Activated T-helper 17 cell treated with anti-CD3 and anti-CD28 coated beads, Interleukin-2, amount 50 U/mL, for 72 hours (primary cell): ENCODE measurements around the gene PDSS2. TPM values are rescaled to one million over a fixed set of nuclear protein-coding genes. Genes with fewer than 3 reads are reported as not detected.

Source experiments
- ATAC-seq: fragments of 150-1000 bp; cut with Tn5 transposase; replicated peaks from 2 replicates; pipeline ENCODE4 v1.10.0; 2021; ENCODE audit warnings: mild to moderate bottlenecking, moderate library complexity
- H3K27ac Mint-ChIP-seq: one replicate; pipeline ENCODE4 v1.8.0; 2022; ENCODE audit warnings: mixed read lengths
- H3K27me3 Mint-ChIP-seq: one replicate; pipeline ENCODE4 v1.8.0; 2022; ENCODE audit warnings: mixed read lengths
- H3K36me3 Mint-ChIP-seq: one replicate; pipeline ENCODE4 v1.8.0; 2022; ENCODE audit warnings: low read depth, mild to moderate bottlenecking, mixed read lengths
- H3K4me1 Mint-ChIP-seq: one replicate; pipeline ENCODE4 v1.8.0; 2022; ENCODE audit warnings: mixed read lengths
- H3K4me3 Mint-ChIP-seq: one replicate; pipeline ENCODE4 v1.8.0; 2022; ENCODE audit warnings: mild to moderate bottlenecking, mixed read lengths
- H3K9me3 Mint-ChIP-seq: one replicate; pipeline ENCODE4 v1.8.0; 2022; ENCODE audit warnings: mixed read lengths
- total RNA-seq, 2 donors: library from RNA; stranded (reverse); gene quantifications; one replicate each; pipeline ENCODE4 v1.2.3, GENCODE V29; 2022

The PDSS2 gene, protein sequence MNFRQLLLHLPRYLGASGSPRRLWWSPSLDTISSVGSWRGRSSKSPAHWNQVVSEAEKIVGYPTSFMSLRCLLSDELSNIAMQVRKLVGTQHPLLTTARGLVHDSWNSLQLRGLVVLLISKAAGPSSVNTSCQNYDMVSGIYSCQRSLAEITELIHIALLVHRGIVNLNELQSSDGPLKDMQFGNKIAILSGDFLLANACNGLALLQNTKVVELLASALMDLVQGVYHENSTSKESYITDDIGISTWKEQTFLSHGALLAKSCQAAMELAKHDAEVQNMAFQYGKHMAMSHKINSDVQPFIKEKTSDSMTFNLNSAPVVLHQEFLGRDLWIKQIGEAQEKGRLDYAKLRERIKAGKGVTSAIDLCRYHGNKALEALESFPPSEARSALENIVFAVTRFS
- 10 to 100 TPM; 10.4 to 13.6 TPM for total RNA-seq

DNA sequence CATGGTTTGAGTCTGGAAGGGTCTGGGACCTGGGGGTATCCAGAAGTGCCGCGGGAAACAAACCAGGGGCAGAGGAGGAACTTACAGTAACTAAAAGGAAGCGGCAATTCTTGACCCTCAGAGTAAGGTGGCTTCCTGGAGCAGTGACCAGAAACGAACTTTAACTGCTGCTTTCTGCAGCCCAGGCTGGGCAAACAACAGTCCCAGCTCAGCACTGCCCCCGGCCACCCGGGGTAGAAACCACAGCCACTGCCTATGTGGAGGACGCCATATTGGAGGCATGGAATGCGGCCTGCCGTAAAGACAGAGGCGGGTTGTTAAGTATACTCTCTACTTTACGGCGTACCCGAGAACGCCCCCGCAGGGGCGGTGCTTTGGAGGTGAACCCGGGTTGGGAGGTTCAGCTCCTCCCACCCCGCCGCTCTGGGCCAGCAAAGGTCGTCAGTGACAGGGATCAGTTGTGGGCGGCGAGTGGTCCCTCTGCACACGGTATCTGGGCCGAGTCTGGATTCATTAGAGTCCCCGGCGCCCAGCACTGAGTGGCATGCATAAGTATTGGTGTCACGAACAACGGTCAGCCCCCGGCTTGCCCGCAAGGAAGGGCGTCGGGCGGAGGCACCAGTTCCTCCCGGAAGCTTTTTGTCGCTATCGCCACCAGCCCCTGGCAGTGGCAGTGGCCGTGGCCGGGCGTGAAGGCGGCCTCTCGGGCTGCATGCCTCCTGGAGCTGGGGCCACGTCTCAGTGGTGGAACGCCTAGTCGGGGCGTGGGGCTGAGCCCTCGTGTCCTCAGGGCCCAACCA lies at the start of gene PDSS2:
PDSS2 (minus strand) TSS at position 282 of the 800 bp plus-strand sequence; CDS start at position 3, 279 bp downstream.
- Mint-ChIP-seq H3K27me3 (no peaks in the 10 kb centered on the region), H3K9me3 (no peaks in the 10 kb centered on the region), H3K4me3 (peak within 1 kb of the TSS; percentile 99), H3K36me3 (no peaks in the 10 kb centered on the region), H3K4me1 (peaks cover 7% of the 10 kb centered on the region), H3K27ac (peak within 1 kb of the TSS; percentile 98)
- peak; percentile 97 for ATAC-seq

DNA sequence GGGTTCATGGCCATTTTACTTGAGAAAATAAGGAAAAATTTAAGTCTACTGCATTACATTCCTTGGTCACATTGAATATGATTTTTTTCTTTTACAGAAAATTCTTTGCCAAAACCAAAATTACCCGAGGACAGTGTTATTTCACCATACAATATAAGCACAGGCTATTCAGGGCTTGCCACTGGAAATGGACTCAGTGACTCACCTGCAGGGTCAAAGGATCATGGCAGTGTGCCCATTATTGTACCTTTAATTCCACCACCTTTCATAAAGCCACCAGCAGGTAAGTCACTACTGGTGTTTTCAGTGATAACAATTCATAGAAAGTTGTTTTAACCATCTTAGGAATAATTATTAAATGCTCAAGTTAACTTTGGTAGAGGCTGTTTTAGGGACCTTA lies 46.8 kb upstream of the PDSS2 start:
- H3K4me1 Mint-ChIP-seq = no peaks in the 10 kb centered on the region
- no peaks in the 10 kb centered on the region for H3K36me3 Mint-ChIP-seq
- no peaks in the 10 kb centered on the region for H3K9me3 Mint-ChIP-seq
- no peak for ATAC-seq
- no peak overlapping the region for H3K27ac Mint-ChIP-seq
- H3K4me3 Mint-ChIP-seq = no peak overlapping the region
- peaks cover 24% of the 10 kb centered on the region for H3K27me3 Mint-ChIP-seq

DNA sequence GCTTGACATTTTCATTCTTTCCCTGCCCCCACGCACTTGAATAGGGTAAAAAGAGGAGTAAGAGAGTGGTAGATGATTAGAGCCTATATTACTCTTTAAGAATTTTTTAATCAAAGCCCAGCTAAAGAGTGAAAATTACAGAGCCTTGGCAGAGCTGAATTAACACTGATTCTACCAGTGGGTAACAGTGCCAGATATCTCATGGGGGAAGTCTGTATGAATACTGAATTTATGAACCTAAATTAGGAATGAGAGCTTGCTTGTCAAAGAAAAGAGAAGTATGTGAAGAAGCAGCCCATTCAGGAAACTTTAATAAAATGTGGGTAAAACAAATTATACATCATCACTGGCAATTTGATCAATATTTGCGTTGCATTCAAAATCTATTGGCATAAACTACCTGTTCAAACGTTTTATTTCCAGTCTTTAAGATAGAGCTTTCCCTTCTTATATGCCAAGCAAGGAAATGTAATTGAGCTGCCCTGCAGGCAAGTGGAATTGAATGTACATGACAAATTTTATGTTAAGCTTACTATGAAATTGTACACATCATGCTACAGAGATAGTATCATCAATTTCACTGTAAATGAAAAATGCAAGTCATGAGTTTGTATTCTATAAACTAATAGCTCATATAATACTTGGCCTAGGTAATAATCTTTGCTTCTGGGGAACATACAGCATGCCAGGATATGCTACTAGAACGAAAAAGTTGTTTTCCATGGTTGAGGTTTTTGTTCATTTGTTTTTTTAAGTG lies 45.1 kb upstream of the PDSS2 start:
- Mint-ChIP-seq H3K36me3 (no peaks in the 10 kb centered on the region), H3K27ac (no peak overlapping the region), H3K4me1 (no peaks in the 10 kb centered on the region), H3K27me3 (peaks cover 24% of the 10 kb centered on the region), H3K4me3 (no peak overlapping the region), H3K9me3 (no peaks in the 10 kb centered on the region)
- no peak for ATAC-seq

DNA sequence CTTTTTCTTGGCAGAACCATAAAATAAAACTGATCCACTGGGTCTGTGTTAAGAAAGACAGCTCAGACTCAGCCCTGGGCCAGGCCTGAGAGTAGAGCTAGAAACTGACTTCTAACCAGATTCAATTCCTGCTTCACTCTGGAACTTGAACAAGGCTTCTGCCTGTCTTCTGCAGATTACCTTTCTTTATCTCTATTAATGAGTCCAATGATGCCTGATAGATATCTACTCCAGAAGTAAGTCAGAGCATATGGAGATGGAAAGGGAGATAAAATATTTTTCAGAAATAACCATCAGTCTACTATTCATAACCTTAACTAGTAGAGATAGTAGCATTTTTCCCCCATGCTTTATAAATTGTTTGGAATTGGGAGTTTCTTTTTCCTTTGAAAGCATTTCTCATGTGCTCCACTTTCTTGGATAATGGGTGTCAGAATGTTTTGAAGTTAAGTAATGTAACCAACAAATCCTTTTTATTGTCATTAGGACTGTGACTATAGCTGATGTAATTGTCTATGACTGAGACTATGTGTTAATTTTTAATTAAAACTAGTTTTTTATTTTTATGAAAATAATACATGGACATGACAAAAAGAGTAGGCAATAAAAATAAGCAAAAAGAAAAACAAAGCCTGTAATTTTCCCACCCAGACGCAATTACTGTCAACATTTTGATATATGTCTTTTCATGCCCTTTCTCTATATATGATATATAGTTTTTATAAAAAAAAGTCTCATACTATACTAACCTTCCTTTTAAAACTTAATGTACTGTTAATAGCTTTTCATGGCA lies 37.7 kb upstream of the PDSS2 start:
- H3K27me3 Mint-ChIP-seq = peaks cover 18% of the 10 kb centered on the region
- no peak overlapping the region for H3K4me3 Mint-ChIP-seq

DNA sequence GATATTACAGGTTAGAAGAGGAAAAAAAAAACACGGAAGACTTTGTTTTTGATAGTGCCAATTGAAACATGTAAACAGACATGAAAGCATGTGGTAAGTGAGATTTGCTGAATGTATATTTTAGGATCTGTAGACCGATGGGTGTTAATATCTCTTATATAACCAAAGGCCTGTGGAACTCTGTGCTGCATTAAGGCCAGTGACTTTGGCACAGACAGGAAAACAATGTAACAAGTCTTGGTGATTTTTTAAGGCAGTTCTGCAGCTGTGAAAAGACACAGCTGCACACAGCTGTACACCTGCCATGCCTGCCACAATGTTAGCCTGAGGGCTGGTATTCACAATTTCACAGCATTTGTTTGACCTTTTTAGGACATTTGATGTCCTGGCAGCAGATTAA lies 36.6 kb upstream of the PDSS2 start:
- no peak for ATAC-seq
- Mint-ChIP-seq H3K4me3 (no peak overlapping the region), H3K9me3 (no peaks in the 10 kb centered on the region)

More for the DNA sequence above, 37.7 kb upstream of the PDSS2 start:
- Mint-ChIP-seq H3K36me3 (no peaks in the 10 kb centered on the region), H3K27ac (no peak overlapping the region), H3K9me3 (no peaks in the 10 kb centered on the region), H3K4me1 (no peaks in the 10 kb centered on the region)
- ATAC-seq = no peak

DNA sequence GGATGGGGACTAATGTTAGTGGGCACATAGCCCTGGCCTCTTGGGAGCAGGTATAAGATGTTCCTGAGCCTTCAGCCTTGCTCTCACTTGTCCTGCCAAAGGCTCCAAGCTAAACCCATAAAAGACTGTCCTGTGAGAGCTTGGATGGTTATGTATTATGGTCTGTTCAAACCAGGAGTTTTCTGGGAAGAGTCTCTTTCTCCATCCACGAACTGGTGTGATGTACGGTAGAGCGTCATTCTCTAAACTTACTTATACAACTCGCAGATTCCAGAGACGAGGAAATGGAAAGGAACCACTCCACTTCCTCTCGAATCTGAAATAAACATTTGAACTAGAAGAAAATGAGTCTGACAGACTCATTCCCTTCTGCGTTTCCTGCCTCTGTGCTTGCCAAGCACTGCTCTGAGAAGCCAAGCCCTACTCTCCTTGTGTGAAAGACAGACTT lies 35.9 kb upstream of the PDSS2 start:
- H3K4me1 Mint-ChIP-seq = peaks cover 5% of the 10 kb centered on the region
- no peak for ATAC-seq

More for the DNA sequence above, 36.6 kb upstream of the PDSS2 start:
- peaks cover 10% of the 10 kb centered on the region for H3K27me3 Mint-ChIP-seq
- peaks cover 5% of the 10 kb centered on the region for H3K4me1 Mint-ChIP-seq
- no peaks in the 10 kb centered on the region for H3K36me3 Mint-ChIP-seq
- H3K27ac Mint-ChIP-seq = no peak overlapping the region

GRCh38 chr6:107493158-107494057 lies 34.0 kb upstream of the PDSS2 start:
- ATAC-seq = no peak

More for the DNA sequence above, 35.9 kb upstream of the PDSS2 start:
- no peak overlapping the region for H3K27ac Mint-ChIP-seq
- H3K36me3 Mint-ChIP-seq = no peaks in the 10 kb centered on the region
- no peak overlapping the region for H3K4me3 Mint-ChIP-seq
- H3K9me3 Mint-ChIP-seq = no peaks in the 10 kb centered on the region
- H3K27me3 Mint-ChIP-seq = peaks cover 14% of the 10 kb centered on the region

GRCh38 chr6:107491760-107492660 lies 32.6 kb upstream of the PDSS2 start:
- ATAC-seq = no peak
- H3K4me1 Mint-ChIP-seq = peaks cover 11% of the 10 kb centered on the region
- H3K27me3 Mint-ChIP-seq = peaks cover 29% of the 10 kb centered on the region
- peaks cover 6% of the 10 kb centered on the region for H3K36me3 Mint-ChIP-seq
- H3K27ac Mint-ChIP-seq = no peak overlapping the region
- H3K4me3 Mint-ChIP-seq = peak overlapping the region; percentile 77
- no peaks in the 10 kb centered on the region for H3K9me3 Mint-ChIP-seq

More at GRCh38 chr6:107493158-107494057, 34.0 kb upstream of the PDSS2 start:
- Mint-ChIP-seq H3K9me3 (no peaks in the 10 kb centered on the region), H3K4me3 (no peak overlapping the region), H3K36me3 (peaks cover 6% of the 10 kb centered on the region), H3K27me3 (peaks cover 18% of the 10 kb centered on the region), H3K4me1 (peaks cover 11% of the 10 kb centered on the region), H3K27ac (no peak overlapping the region)

GRCh38 chr6:107491138-107491609 lies 31.8 kb upstream of the PDSS2 start:
- Mint-ChIP-seq H3K36me3 (peaks cover 6% of the 10 kb centered on the region), H3K27ac (no peak overlapping the region)
- no peak for ATAC-seq

DNA sequence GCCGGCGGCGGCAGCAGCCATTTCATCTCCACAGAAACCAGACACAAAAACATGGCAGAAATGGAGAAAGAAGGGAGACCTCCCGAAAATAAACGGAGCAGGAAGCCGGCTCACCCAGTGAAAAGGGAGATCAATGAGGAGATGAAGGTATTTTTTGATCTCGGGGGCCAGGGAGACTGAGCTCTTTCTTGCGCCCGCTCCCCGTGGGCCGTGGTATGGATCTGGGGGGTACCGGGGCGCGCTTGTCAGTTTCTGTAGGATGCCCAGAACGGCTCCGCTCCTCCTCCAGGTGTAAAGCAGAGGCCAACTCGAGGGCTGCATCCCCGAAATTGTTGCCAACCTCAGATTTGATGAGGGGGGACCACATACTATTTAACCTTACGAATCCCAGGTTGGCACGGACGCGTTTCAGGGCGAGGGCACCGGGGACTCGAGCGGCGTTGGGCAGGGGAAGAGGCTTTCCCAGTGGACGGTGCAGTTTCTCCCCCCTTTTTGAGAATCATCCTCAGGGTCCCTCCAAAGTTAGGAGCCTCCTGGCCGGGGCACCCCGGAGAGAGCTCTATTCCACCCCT lies 31.3 kb upstream of the PDSS2 start:
- peaks cover 34% of the 10 kb centered on the region for H3K27me3 Mint-ChIP-seq
- peaks cover 11% of the 10 kb centered on the region for H3K4me1 Mint-ChIP-seq
- peaks cover 6% of the 10 kb centered on the region for H3K36me3 Mint-ChIP-seq
- no peaks in the 10 kb centered on the region for H3K9me3 Mint-ChIP-seq
- no peak for ATAC-seq
- H3K4me3 Mint-ChIP-seq = peak overlapping the region; percentile 77
- H3K27ac Mint-ChIP-seq = no peak overlapping the region

More at GRCh38 chr6:107491138-107491609, 31.8 kb upstream of the PDSS2 start:
- H3K27me3 Mint-ChIP-seq = peaks cover 34% of the 10 kb centered on the region
- peaks cover 11% of the 10 kb centered on the region for H3K4me1 Mint-ChIP-seq
- no peaks in the 10 kb centered on the region for H3K9me3 Mint-ChIP-seq
- peak overlapping the region; percentile 77 for H3K4me3 Mint-ChIP-seq

DNA sequence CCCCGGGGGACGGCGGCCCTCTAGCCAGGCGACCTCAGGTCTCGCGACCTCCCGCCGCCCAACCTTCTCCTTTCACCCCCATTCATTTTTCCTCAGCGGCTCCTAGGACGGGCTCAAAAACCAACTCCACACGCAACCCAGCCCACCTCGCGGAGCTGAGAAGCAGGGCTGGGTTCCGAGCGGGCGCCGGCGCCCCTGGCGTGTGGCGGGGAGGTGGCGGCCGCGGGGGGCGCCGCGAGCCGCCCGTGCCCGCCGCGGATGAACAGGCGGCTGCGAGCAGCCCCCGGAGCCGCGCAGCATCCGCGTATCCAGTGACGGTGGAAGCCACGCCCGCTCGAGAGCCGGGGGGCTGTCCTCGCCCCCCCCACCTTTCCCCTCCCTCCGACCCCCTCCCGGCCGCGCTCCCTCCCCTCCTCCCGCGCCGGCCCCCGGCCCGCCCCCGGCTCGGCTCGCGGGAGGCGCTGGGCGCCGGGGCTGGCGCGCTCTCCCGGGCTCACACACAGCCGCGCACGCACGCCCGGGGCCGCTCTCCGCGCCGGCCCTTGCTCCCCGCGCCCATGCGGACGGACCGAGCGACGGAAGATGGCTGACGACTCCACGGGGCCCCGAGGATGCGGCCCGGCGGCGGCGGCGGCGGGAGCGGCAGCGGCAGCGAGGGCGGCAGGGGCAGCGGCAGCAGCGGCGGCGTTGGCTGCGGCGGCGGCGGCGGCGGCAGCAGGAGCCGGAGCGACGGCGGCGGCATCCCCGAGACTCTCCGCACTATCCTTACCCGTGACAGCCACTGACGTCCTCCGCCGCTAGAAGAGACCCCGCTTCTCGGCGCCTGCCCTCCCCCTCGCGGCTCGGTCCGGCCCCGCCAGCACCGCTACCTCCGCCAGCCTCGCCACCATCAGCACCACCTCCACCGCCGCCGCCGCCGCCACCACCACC lies 30.5 kb upstream of the PDSS2 start, which contains the start of gene SOBP:
SOBP (plus strand) TSS at position 482 of the 930 bp plus-strand sequence. CDS start 500 bp downstream, outside the sequence.
- Mint-ChIP-seq H3K36me3 (peaks cover 6% of the 10 kb centered on the region), H3K9me3 (no peaks in the 10 kb centered on the region), H3K27me3 (peaks cover 29% of the 10 kb centered on the region), H3K4me3 (peak within 1 kb of the TSS; percentile 90), H3K4me1 (peaks cover 11% of the 10 kb centered on the region), H3K27ac (peak within 1 kb of the TSS; percentile 12)
- peak; percentile 60 for ATAC-seq
